ENCODE data around the gene TRIM45. TPM values are rescaled to one million over a fixed set of nuclear protein-coding genes. Genes with fewer than 3 reads are reported as not detected.

Gene TRIM45
- total RNA-seq, 2 experiments from 2014 or later: not detected

GRCh38 chr1:117138106-117138505, 16.6 kb upstream of the TRIM45 start:
- no peaks in the 10 kb centered on the region for H3K4me1 ChIP-seq (ENCODE audit: insufficient read depth, low read length, poor library complexity, severe bottlenecking)
- CTCF ChIA-PET (ENCODE audit: unreplicated experiment): no interaction called here
- intact Hi-C loops (cut with micrococcal nuclease; ENCODE audit: unreplicated experiment): no loop called here
- no peaks in the 10 kb centered on the region for H3K9me2 ChIP-seq (ENCODE audit: insufficient read depth, low read length)
- no peaks in the 10 kb centered on the region for H4K20me1 ChIP-seq (ENCODE audit: insufficient read depth, low read length)
- TF ChIP-seq, protein P1, sequence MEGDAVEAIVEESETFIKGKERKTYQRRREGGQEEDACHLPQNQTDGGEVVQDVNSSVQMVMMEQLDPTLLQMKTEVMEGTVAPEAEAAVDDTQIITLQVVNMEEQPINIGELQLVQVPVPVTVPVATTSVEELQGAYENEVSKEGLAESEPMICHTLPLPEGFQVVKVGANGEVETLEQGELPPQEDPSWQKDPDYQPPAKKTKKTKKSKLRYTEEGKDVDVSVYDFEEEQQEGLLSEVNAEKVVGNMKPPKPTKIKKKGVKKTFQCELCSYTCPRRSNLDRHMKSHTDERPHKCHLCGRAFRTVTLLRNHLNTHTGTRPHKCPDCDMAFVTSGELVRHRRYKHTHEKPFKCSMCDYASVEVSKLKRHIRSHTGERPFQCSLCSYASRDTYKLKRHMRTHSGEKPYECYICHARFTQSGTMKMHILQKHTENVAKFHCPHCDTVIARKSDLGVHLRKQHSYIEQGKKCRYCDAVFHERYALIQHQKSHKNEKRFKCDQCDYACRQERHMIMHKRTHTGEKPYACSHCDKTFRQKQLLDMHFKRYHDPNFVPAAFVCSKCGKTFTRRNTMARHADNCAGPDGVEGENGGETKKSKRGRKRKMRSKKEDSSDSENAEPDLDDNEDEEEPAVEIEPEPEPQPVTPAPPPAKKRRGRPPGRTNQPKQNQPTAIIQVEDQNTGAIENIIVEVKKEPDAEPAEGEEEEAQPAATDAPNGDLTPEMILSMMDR (conservative IDR thresholded peaks at IDR 0.05; ENCODE audit: low read length): no peak
- TF ChIP-seq EZH2phosphoT487 (IDR thresholded peaks at IDR 0.05; ENCODE audit: borderline replicate concordance, low read depth, low read length): no peak
- BruUV-seq (replicated peaks): no TSS peak
- no peaks in the 10 kb centered on the region for H3K9me3 ChIP-seq (ENCODE audit: low read length)
- H3K27ac ChIP-seq (ENCODE audit: low read depth, low read length, poor library complexity, severe bottlenecking): no peak overlapping the region
- POLR2A ChIA-PET: no interaction called here
- no peaks in the 10 kb centered on the region for H3K36me3 ChIP-seq (ENCODE audit: insufficient read depth, low read length)
- no peak overlapping the region for H3K4me2 ChIP-seq (ENCODE audit: low read length)
- no peaks in the 10 kb centered on the region for H3K79me2 ChIP-seq (ENCODE audit: insufficient read depth, low read depth, low read length)
- DNase-seq (ENCODE audit: low spot score): no peak
- no peak overlapping the region for H2AFZ ChIP-seq (ENCODE audit: low read length)
- H3K4me3 ChIP-seq (ENCODE audit: low read depth, low read length, poor library complexity, severe bottlenecking): no peak overlapping the region

- Histone ChIP-seq H3K4me3 (ENCODE audit: low read depth, low read length, poor library complexity, severe bottlenecking) (no peak overlapping the region), H3K4me1 (ENCODE audit: insufficient read depth, low read length, poor library complexity, severe bottlenecking) (no peaks in the 10 kb centered on the region), H3K9me2 (ENCODE audit: insufficient read depth, low read length) (no peaks in the 10 kb centered on the region), H3K36me3 (ENCODE audit: insufficient read depth, low read length) (no peaks in the 10 kb centered on the region), H4K20me1 (ENCODE audit: insufficient read depth, low read length) (no peaks in the 10 kb centered on the region), H3K79me2 (ENCODE audit: insufficient read depth, low read depth, low read length) (no peaks in the 10 kb centered on the region), H3K9me3 (ENCODE audit: low read length) (no peaks in the 10 kb centered on the region), H3K27ac (ENCODE audit: low read depth, low read length, poor library complexity, severe bottlenecking) (no peak overlapping the region), H3K4me2 (ENCODE audit: low read length) (no peak overlapping the region), H2AFZ (ENCODE audit: low read length) (no peak overlapping the region)
- ChIA-PET CTCF (ENCODE audit: unreplicated experiment) (no interaction called here), POLR2A (no interaction called here)
- DNase-seq (ENCODE audit: low spot score): no peak
- no TSS peak for BruUV-seq (replicated peaks)
- TF ChIP-seq, protein P1 (conservative IDR thresholded peaks at IDR 0.05; ENCODE audit: low read length): no peak
- no peak for TF ChIP-seq EZH2phosphoT487 (IDR thresholded peaks at IDR 0.05; ENCODE audit: borderline replicate concordance, low read depth, low read length)
- intact Hi-C loops (cut with micrococcal nuclease; ENCODE audit: unreplicated experiment): no loop called here
These were observed 15.8 kb upstream of the TRIM45 start for GRCh38 chr1:117137281-117137855.

DNA sequence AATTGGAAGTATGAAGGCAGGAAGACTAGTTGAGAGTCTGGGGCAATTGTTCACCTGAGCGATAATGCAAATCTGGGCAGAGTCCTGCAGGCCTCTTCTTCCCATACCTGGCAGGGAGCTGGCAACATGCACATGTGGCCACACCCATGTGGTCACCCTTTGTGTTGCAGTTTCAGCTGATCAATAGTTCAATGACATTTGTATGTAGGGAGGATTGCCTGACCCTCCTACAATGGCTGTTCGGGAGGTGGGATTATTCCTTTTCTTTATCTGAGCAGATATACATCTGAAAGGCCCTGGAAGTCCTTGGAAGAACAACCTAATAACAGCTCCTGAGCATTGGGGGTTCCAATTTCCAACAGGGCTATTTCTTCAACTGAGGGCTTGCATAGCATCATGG, 15.2 kb upstream of the TRIM45 start:
- Histone ChIP-seq H3K4me3 (ENCODE audit: low read depth, low read length, poor library complexity, severe bottlenecking) (no peak overlapping the region), H3K36me3 (ENCODE audit: insufficient read depth, low read length) (no peaks in the 10 kb centered on the region), H3K79me2 (ENCODE audit: insufficient read depth, low read depth, low read length) (no peaks in the 10 kb centered on the region), H3K4me2 (ENCODE audit: low read length) (no peak overlapping the region), H3K27ac (ENCODE audit: low read depth, low read length, poor library complexity, severe bottlenecking) (no peak overlapping the region), H3K9me3 (ENCODE audit: low read length) (no peaks in the 10 kb centered on the region), H3K4me1 (ENCODE audit: insufficient read depth, low read length, poor library complexity, severe bottlenecking) (no peaks in the 10 kb centered on the region), H4K20me1 (ENCODE audit: insufficient read depth, low read length) (no peaks in the 10 kb centered on the region), H3K9me2 (ENCODE audit: insufficient read depth, low read length) (no peaks in the 10 kb centered on the region), H2AFZ (ENCODE audit: low read length) (no peak overlapping the region)
- CTCF ChIA-PET (ENCODE audit: unreplicated experiment): no interaction called here
- no TSS peak for BruUV-seq (replicated peaks)
- intact Hi-C loops (cut with micrococcal nuclease; ENCODE audit: unreplicated experiment): no loop called here
- DNase-seq (ENCODE audit: low spot score): no peak
- POLR2A ChIA-PET: no interaction called here
- TF ChIP-seq, protein P1 (conservative IDR thresholded peaks at IDR 0.05; ENCODE audit: low read length): no peak
- TF ChIP-seq EZH2phosphoT487 (IDR thresholded peaks at IDR 0.05; ENCODE audit: borderline replicate concordance, low read depth, low read length): no peak

Measured in OCI-LY7 (cell line).